ENCODE data around the gene MPIG6B. TPM values are rescaled to one million over a fixed set of nuclear protein-coding genes. Genes with fewer than 3 reads are reported as not detected.
A peak's percentile ranks its signal among the peaks of the same experiment; 100 is the strongest.

MPIG6B gene, protein sequence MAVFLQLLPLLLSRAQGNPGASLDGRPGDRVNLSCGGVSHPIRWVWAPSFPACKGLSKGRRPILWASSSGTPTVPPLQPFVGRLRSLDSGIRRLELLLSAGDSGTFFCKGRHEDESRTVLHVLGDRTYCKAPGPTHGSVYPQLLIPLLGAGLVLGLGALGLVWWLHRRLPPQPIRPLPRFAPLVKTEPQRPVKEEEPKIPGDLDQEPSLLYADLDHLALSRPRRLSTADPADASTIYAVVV
- total RNA-seq (2014; rRNA removed; shearing (Covaris generic)) (not detected in 2 replicates), polyA plus RNA-seq (2016; fragmentation: Nextera tagmentation; extraction: Ambion mirVana) (not detected in 2 replicates)

GRCh38 chr6:31723245-31723979 lies at the start of gene MPIG6B:
TSS of gene MPIG6B (plus strand) at chr6:31723373. CDS start at chr6:31723384, 11 bp downstream.
- H4K20me1 ChIP-seq (ENCODE audit: insufficient read depth), result no peaks in the 10 kb centered on the region
- 76 to 77% methylated on average over 36 to 46 of the region's 46 CpGs for WGBS, 2 experiments (ENCODE audit: low coverage in 1 of 2, low lambda C conversion rate in 2 of 2, missing lambda C conversion rate in 2 of 2)
- no peak within 1 kb of the TSS for H3K9ac ChIP-seq
- H3K4me3 ChIP-seq, result no peak within 1 kb of the TSS
- no peaks in the 10 kb centered on the region for H3K79me2 ChIP-seq (ENCODE audit: insufficient read depth)
- no peaks in the 10 kb centered on the region for H3K27me3 ChIP-seq (replicated peaks; ENCODE audit: insufficient read depth)
- H3K36me3 ChIP-seq (ENCODE audit: low read depth), result peaks cover 11% of the 10 kb centered on the region; the same call in 1 of the 2 replicates
- H3K9me2 ChIP-seq (ENCODE audit: insufficient read depth), result no peaks in the 10 kb centered on the region
- no peaks in the 10 kb centered on the region for H3F3A ChIP-seq (ENCODE audit: insufficient read depth)
- TF ChIP-seq EZH2 (IDR thresholded peaks at IDR 0.05; ENCODE audit: insufficient read depth, poor library complexity, severe bottlenecking) (no peak), EZH2phosphoT487 (IDR thresholded peaks at IDR 0.05; ENCODE audit: insufficient read depth, low read depth) (no peak)
- H3K4me1 ChIP-seq (ENCODE audit: insufficient read depth), result no peaks in the 10 kb centered on the region
- no peak within 1 kb of the TSS for H3K27ac ChIP-seq
- no peak within 1 kb of the TSS for H2AFZ ChIP-seq
- H3K4me2 ChIP-seq (ENCODE audit: unreplicated experiment), result no peak within 1 kb of the TSS
- no peaks in the 10 kb centered on the region for H3K9me3 ChIP-seq (ENCODE audit: low read depth)
- in situ Hi-C loops (cut with MboI), result no loop called here
- DNase-seq, result no peak

DNA sequence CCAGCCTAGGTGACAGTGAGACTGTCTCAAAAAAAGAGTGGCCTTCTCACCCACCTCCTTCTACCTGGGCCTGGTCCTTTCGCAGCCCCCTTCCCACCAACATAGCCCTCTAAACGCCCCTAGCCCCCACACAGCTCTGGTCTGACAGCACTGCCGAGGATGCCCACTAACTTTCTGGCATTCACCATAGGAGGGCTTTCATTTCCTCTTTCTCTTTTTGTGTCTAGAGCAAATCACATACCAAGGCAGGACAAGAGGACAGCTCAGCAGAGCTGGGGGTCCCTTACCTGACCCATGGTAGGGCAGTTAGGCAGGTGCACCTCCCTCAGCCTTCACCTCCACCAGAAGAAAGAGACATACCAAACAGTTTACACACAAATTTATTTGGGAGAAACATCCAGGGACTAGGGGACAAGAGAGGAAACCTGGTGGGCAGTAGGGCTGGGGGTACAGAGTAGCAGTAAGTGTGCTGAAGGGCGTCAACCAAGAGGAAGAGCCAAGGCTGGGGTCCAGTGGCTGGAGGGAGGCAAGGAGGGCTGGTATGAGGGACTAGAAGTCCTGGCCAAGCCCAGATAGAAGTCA lies 46.8 kb upstream of the MPIG6B start:
- Histone ChIP-seq H4K20me1 (ENCODE audit: insufficient read depth) (no peaks in the 10 kb centered on the region), H3K4me3 (no peak overlapping the region), H2AFZ (peak overlapping the region; percentile 45; the same call in 1 of the 2 replicates), H3K27me3 (replicated peaks; ENCODE audit: insufficient read depth) (no peaks in the 10 kb centered on the region), H3K9me2 (ENCODE audit: insufficient read depth) (no peaks in the 10 kb centered on the region), H3K79me2 (ENCODE audit: insufficient read depth) (no peaks in the 10 kb centered on the region), H3K9me3 (ENCODE audit: low read depth) (no peaks in the 10 kb centered on the region), H3K36me3 (ENCODE audit: low read depth) (peaks cover 7% of the 10 kb centered on the region; the same call in 1 of the 2 replicates), H3K27ac (no peak overlapping the region), H3K9ac (no peak overlapping the region), H3F3A (ENCODE audit: insufficient read depth) (peaks cover 32% of the 10 kb centered on the region), H3K4me1 (ENCODE audit: insufficient read depth) (peaks cover 4% of the 10 kb centered on the region; the same call in 1 of the 2 replicates), H3K4me2 (ENCODE audit: unreplicated experiment) (no peak overlapping the region)
- 88 to 89% methylated on average over 4 of the region's 4 CpGs for WGBS, 2 experiments (ENCODE audit: low coverage in 1 of 2, low lambda C conversion rate in 2 of 2, missing lambda C conversion rate in 2 of 2)
- no peak for TF ChIP-seq EZH2phosphoT487 (IDR thresholded peaks at IDR 0.05; ENCODE audit: insufficient read depth, low read depth)
- no peak for TF ChIP-seq EZH2 (IDR thresholded peaks at IDR 0.05; ENCODE audit: insufficient read depth, poor library complexity, severe bottlenecking)
- DNase-seq, result no peak
- in situ Hi-C loops (cut with MboI), result no loop called here

GRCh38 chr6:31676904-31677303 lies 46.3 kb upstream of the MPIG6B start:
- peaks cover 5% of the 10 kb centered on the region; the same call in 1 of the 2 replicates for H3K36me3 ChIP-seq (ENCODE audit: low read depth)
- DNase-seq, result peak; percentile 36
- in situ Hi-C loops (cut with MboI), result no loop called here
- H3K79me2 ChIP-seq (ENCODE audit: insufficient read depth), result no peaks in the 10 kb centered on the region
- 10 to 21% methylated on average over 6 of the region's 6 CpGs for WGBS, 2 experiments (ENCODE audit: low coverage in 1 of 2, low lambda C conversion rate in 2 of 2, missing lambda C conversion rate in 2 of 2)
- H3K27me3 ChIP-seq (replicated peaks; ENCODE audit: insufficient read depth), result no peaks in the 10 kb centered on the region
- H2AFZ ChIP-seq, result peak overlapping the region; percentile 45
- no peaks in the 10 kb centered on the region for H4K20me1 ChIP-seq (ENCODE audit: insufficient read depth)
- no peak overlapping the region for H3K27ac ChIP-seq
- TF ChIP-seq EZH2 (IDR thresholded peaks at IDR 0.05; ENCODE audit: insufficient read depth, poor library complexity, severe bottlenecking) (no peak), EZH2phosphoT487 (IDR thresholded peaks at IDR 0.05; ENCODE audit: insufficient read depth, low read depth) (no peak)
- H3F3A ChIP-seq (ENCODE audit: insufficient read depth), result peaks cover 36% of the 10 kb centered on the region
- no peak overlapping the region for H3K4me3 ChIP-seq
- H3K9ac ChIP-seq, result no peak overlapping the region
- H3K4me2 ChIP-seq (ENCODE audit: unreplicated experiment), result no peak overlapping the region
- no peaks in the 10 kb centered on the region for H3K9me2 ChIP-seq (ENCODE audit: insufficient read depth)
- peaks cover 9% of the 10 kb centered on the region; the same call in 1 of the 2 replicates for H3K4me1 ChIP-seq (ENCODE audit: insufficient read depth)
- H3K9me3 ChIP-seq (ENCODE audit: low read depth), result no peaks in the 10 kb centered on the region

DNA sequence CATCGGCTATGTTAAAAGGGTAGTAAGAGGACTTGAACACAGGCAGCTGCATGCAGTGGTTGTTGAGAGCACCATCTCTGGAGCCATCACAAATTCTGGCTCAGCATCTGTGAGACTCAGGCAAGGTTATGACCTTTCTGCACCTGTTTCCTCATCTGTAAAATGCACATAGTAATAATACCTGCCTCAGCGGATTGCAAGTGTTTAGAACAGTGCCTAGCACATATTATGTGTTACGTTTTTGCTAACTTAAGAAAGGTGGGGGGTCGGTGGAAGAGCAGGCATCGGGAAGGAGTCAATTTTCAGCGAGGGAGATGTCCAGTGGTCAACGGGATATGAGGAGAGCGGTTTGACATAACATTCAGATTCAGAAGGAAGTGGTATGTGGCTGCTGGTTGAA lies 45.2 kb upstream of the MPIG6B start:
- no peak overlapping the region for H3K4me2 ChIP-seq (ENCODE audit: unreplicated experiment)
- no peaks in the 10 kb centered on the region for H3K9me3 ChIP-seq (ENCODE audit: low read depth)
- H3F3A ChIP-seq (ENCODE audit: insufficient read depth), result peaks cover 35% of the 10 kb centered on the region
- no peak for DNase-seq
- no peak overlapping the region for H3K9ac ChIP-seq
- H2AFZ ChIP-seq, result no peak overlapping the region
- TF ChIP-seq EZH2phosphoT487 (IDR thresholded peaks at IDR 0.05; ENCODE audit: insufficient read depth, low read depth) (no peak), EZH2 (IDR thresholded peaks at IDR 0.05; ENCODE audit: insufficient read depth, poor library complexity, severe bottlenecking) (no peak)
- no peak overlapping the region for H3K4me3 ChIP-seq
- H3K36me3 ChIP-seq (ENCODE audit: low read depth), result no peaks in the 10 kb centered on the region
- H3K27me3 ChIP-seq (replicated peaks; ENCODE audit: insufficient read depth), result no peaks in the 10 kb centered on the region
- 69 to 79% methylated on average over 8 of the region's 8 CpGs for WGBS, 2 experiments (ENCODE audit: low coverage in 1 of 2, low lambda C conversion rate in 2 of 2, missing lambda C conversion rate in 2 of 2)
- no peak overlapping the region for H3K27ac ChIP-seq
- no peaks in the 10 kb centered on the region for H4K20me1 ChIP-seq (ENCODE audit: insufficient read depth)
- H3K9me2 ChIP-seq (ENCODE audit: insufficient read depth), result no peaks in the 10 kb centered on the region
- peaks cover 9% of the 10 kb centered on the region; the same call in 1 of the 2 replicates for H3K4me1 ChIP-seq (ENCODE audit: insufficient read depth)
- in situ Hi-C loops (cut with MboI), result no loop called here
- H3K79me2 ChIP-seq (ENCODE audit: insufficient read depth), result no peaks in the 10 kb centered on the region

Data from GM23248 (cell line).